H1 (cell line): ENCODE results near the gene CD164L2. TPM values are rescaled to one million over a fixed set of nuclear protein-coding genes. Genes with fewer than 3 reads are reported as not detected.

Experiments used
- CHD7 ChIP-seq: fragments of 300-600 bp; sonication (generic); IDR thresholded peaks from 2 replicates; pipeline ENCODE4 v1.7.1; 2012; ENCODE audit warnings: low read length, moderate library complexity, mild to moderate bottlenecking, inconsistent platforms; ENCODE audit not compliant: insufficient replicate concordance
- RAD21 ChIP-seq, 2 experiments: IDR thresholded peaks in 1 of 2; conservative IDR thresholded peaks in 1 of 2; 2 replicates each; pipeline ENCODE4 v1.6.1; 2011; ENCODE audit warnings: low read depth in 2 of 2, low read length in 2 of 2, improper control_type of control experiment in 1 of 2, inconsistent platforms in 1 of 2, mild to moderate bottlenecking in 1 of 2, moderate library complexity in 1 of 2
- polyA plus RNA-seq, 7 experiments: library from polyadenylated mRNA; depleted of rRNA in 3 of 7; stranded (reverse) in 5 of 7; unstranded in 2 of 7; fragments of >200 nt in 5 of 7; fragments of 200-250 nt in 2 of 7; gene quantifications; 1 replicate in 5 of 7; 2 replicates in 1 of 7; 4 replicates in 1 of 7; pipeline versions ENCODE4 v1.2.1 to v1.2.3, GENCODE V29; 2011 to 2013; ENCODE audit warnings: missing spikeins in 2 of 7, mixed read lengths in 2 of 7
- total RNA-seq: library from RNA; stranded (reverse); fragmentation: NEBNext Ultra II Directional; extraction: Animal tissue kit (Norgen Biotek cat#: 25700); gene quantifications from 2 replicates; pipeline ENCODE4 v1.2.1, GENCODE V29; 2021

Gene CD164L2
- total and polyA plus RNA-seq, 2 of the 8 experiments (the other 6 are each of a cell fraction or from before 2014, with no cell fraction given) = 3.3 TPM

- TF ChIP-seq CHD7 (no peak), RAD21 (IDR thresholded peaks at IDR 0.05 in 1 of 2, conservative IDR thresholded peaks at IDR 0.05 in 1 of 2; ENCODE audit: low read depth in 2 of 2, low read length in 2 of 2) (no peak)
Observed at GRCh38 chr1:27355683-27356082, 27.4 kb downstream of the CD164L2 start (continued).
